SK-N-SH treated with all-trans-retinoic acid at 6 μM for 48 hours (cell line): ENCODE results near the gene ADCYAP1R1.

Source experiments
- ATAC-seq: fragments of 200-7000 bp; cut with Tn5 transposase; 3 replicates; pipeline ENCODE4 v1.9.1; 2020; ENCODE audit warnings: mild to moderate bottlenecking, moderate library complexity
- ARNTL ChIP-seq: fragments of 450-650 bp; formaldehyde crosslinking; IDR thresholded peaks from 2 replicates; pipeline ENCODE4 v1.5.0; 2020; ENCODE audit warnings: low read depth, mild to moderate bottlenecking, moderate library complexity, borderline replicate concordance
- CREB5 ChIP-seq: fragments of 250-450 bp; sonication (Bioruptor Pico); IDR thresholded peaks from 2 replicates; pipeline ENCODE4 v1.5.1; 2020; ENCODE audit warnings: low read depth, mild to moderate bottlenecking, moderate library complexity
- CSDC2 ChIP-seq: fragments of 250-450 bp; sonication (Bioruptor Pico); IDR thresholded peaks from 2 replicates; pipeline ENCODE4 v1.5.0; 2020; ENCODE audit warnings: mild to moderate bottlenecking, moderate library complexity
- CSRNP3 ChIP-seq: fragments of 250-450 bp; sonication (Bioruptor Pico); IDR thresholded peaks from 2 replicates; pipeline ENCODE4 v1.5.1; 2021; ENCODE audit warnings: mild to moderate bottlenecking, moderate library complexity
- ESRRG ChIP-seq: fragments of 250-450 bp; sonication (Bioruptor Pico); IDR thresholded peaks from 2 replicates; pipeline ENCODE4 v1.6.1; 2021; ENCODE audit warnings: mild to moderate bottlenecking
- GLIS3 ChIP-seq: fragments of 250-450 bp; sonication (Bioruptor Pico); IDR thresholded peaks from 2 replicates; pipeline ENCODE4 v1.5.0; 2020; ENCODE audit warnings: mild to moderate bottlenecking, moderate library complexity
- ISL1 ChIP-seq: fragments of 250-450 bp; sonication (Bioruptor Pico); IDR thresholded peaks from 2 replicates; pipeline ENCODE4 v2.1.2; 2022; ENCODE audit warnings: mild to moderate bottlenecking, moderate library complexity
- PATZ1 ChIP-seq: fragments of 250-450 bp; sonication (Bioruptor Pico); IDR thresholded peaks from 2 replicates; pipeline ENCODE4 v1.8.0; 2020; ENCODE audit warnings: mild to moderate bottlenecking, moderate library complexity, borderline replicate concordance
- PPARA ChIP-seq: fragments of 250-450 bp; sonication (Bioruptor Pico); IDR thresholded peaks from 2 replicates; pipeline ENCODE4 v1.5.0; 2020; ENCODE audit warnings: mild to moderate bottlenecking, borderline replicate concordance
- RARB ChIP-seq: fragments of 250-450 bp; sonication (Bioruptor Pico); IDR thresholded peaks from 2 replicates; pipeline ENCODE4 v1.8.0; 2021; ENCODE audit warnings: mild to moderate bottlenecking, moderate library complexity
- SNAI2 ChIP-seq: fragments of 250-450 bp; sonication (Bioruptor Pico); IDR thresholded peaks from 2 replicates; pipeline ENCODE4 v1.5.0; 2020; ENCODE audit warnings: mild to moderate bottlenecking, moderate library complexity
- TCF4 ChIP-seq: fragments of 250-450 bp; sonication (Bioruptor Pico); IDR thresholded peaks from 2 replicates; pipeline ENCODE4 v1.8.0; 2021; ENCODE audit warnings: mild to moderate bottlenecking, moderate library complexity, borderline replicate concordance
- TOX ChIP-seq: fragments of 250-450 bp; sonication (Bioruptor Pico); IDR thresholded peaks from 2 replicates; pipeline ENCODE4 v1.8.0; 2021; ENCODE audit warnings: mild to moderate bottlenecking, moderate library complexity, borderline replicate concordance
- ZC3H10 ChIP-seq: fragments of 250-450 bp; sonication (Bioruptor Pico); IDR thresholded peaks from 2 replicates; pipeline ENCODE4 v1.5.1; 2021; ENCODE audit warnings: mild to moderate bottlenecking, moderate library complexity
- ZFP3 ChIP-seq: fragments of 250-450 bp; sonication (Bioruptor Pico); IDR thresholded peaks from 2 replicates; pipeline ENCODE4 v1.5.0; 2020; ENCODE audit warnings: mild to moderate bottlenecking, moderate library complexity
- ZFP30 ChIP-seq: fragments of 450-650 bp; formaldehyde crosslinking; IDR thresholded peaks from 2 replicates; pipeline ENCODE4 v1.5.0; 2022; ENCODE audit warnings: mild to moderate bottlenecking, moderate library complexity
- ZNF565 ChIP-seq: fragments of 450-650 bp; formaldehyde crosslinking; conservative IDR thresholded peaks from 2 replicates; pipeline ENCODE4 v1.5.0; 2020; ENCODE audit warnings: low read depth, mild to moderate bottlenecking, moderate library complexity
- ZNF70 ChIP-seq: fragments of 450-650 bp; formaldehyde crosslinking; IDR thresholded peaks from 2 replicates; pipeline ENCODE4 v1.5.0; 2020; ENCODE audit warnings: mild to moderate bottlenecking, moderate library complexity
- TF ChIP-seq, protein P1 (sequence below): fragments of 250-450 bp; sonication (Bioruptor Pico); IDR thresholded peaks from 2 replicates; pipeline ENCODE4 v1.5.0; 2020; ENCODE audit warnings: mild to moderate bottlenecking, moderate library complexity

The ADCYAP1R1 gene

DNA sequence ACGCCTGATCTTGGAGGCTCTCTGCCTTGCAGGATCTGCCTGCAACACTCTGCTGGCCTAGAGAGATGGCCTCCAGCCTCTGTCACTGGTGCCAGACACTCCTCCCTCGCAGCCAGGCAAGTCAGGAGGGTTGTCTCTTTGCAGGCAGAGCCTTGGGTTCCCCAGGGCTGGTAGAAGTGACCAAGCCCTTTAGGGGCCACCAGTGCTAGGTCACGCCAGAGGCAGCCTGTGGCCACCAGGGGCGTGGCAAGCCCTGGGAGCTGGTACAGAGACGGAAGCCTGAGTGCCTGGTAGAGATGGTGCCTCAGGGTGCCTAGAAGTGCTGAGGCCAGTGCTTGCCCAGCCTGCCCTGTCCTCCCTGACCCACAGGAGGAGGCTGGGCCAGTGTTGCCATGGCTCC lies 9.1 kb downstream of the ADCYAP1R1 start (continued):
- TF ChIP-seq, protein P1, sequence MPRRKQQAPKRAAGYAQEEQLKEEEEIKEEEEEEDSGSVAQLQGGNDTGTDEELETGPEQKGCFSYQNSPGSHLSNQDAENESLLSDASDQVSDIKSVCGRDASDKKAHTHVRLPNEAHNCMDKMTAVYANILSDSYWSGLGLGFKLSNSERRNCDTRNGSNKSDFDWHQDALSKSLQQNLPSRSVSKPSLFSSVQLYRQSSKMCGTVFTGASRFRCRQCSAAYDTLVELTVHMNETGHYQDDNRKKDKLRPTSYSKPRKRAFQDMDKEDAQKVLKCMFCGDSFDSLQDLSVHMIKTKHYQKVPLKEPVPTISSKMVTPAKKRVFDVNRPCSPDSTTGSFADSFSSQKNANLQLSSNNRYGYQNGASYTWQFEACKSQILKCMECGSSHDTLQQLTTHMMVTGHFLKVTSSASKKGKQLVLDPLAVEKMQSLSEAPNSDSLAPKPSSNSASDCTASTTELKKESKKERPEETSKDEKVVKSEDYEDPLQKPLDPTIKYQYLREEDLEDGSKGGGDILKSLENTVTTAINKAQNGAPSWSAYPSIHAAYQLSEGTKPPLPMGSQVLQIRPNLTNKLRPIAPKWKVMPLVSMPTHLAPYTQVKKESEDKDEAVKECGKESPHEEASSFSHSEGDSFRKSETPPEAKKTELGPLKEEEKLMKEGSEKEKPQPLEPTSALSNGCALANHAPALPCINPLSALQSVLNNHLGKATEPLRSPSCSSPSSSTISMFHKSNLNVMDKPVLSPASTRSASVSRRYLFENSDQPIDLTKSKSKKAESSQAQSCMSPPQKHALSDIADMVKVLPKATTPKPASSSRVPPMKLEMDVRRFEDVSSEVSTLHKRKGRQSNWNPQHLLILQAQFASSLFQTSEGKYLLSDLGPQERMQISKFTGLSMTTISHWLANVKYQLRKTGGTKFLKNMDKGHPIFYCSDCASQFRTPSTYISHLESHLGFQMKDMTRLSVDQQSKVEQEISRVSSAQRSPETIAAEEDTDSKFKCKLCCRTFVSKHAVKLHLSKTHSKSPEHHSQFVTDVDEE = no peak
- TF ChIP-seq TOX (CRISPR knock-in tag) (no peak), CSRNP3 (CRISPR knock-in tag) (no peak)

DNA sequence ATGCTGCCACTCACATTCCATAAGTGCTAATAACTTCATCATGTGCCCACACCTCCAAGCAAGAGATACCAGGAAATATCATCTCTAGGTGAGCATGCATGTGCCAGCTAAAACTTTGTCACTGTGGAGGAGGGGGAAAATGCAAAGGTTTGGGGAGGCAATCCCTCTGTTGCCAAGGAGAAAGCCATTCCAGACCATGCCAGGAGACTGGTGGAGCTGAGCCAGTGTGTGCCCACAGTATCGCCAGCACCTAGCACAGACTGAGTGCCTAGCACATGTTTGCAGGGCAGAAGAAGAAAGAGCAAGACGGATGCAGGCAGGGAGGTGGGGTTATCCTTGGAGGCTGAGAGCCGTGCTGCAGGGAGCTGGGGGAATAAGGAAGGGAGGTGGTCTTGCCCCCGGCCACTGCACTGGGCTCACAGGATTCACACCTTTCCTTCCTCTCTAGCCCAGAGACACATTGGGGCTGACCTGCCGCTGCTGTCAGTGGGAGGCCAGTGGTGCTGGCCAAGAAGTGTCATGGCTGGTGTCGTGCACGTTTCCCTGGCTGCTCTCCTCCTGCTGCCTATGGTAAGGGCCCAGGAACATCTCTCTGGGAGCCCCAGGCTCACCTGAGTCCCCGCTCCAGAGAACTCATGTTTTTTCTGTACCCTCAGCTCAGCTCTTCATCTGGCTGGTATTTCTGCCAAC lies 10.8 kb downstream of the ADCYAP1R1 start:
- ATAC-seq = no peak
- no peak for TF ChIP-seq RARB
- no peak for TF ChIP-seq ISL1
- no peak for TF ChIP-seq GLIS3 (CRISPR knock-in tag)
- TF ChIP-seq SNAI2 (CRISPR knock-in tag) = no peak
- no peak for TF ChIP-seq ZFP3
- no peak for TF ChIP-seq ZC3H10 (CRISPR knock-in tag)
- no peak for TF ChIP-seq TCF4 (CRISPR knock-in tag)
- TF ChIP-seq ESRRG (CRISPR knock-in tag) = no peak
- TF ChIP-seq, all 23 proteins: peak for 0

DNA sequence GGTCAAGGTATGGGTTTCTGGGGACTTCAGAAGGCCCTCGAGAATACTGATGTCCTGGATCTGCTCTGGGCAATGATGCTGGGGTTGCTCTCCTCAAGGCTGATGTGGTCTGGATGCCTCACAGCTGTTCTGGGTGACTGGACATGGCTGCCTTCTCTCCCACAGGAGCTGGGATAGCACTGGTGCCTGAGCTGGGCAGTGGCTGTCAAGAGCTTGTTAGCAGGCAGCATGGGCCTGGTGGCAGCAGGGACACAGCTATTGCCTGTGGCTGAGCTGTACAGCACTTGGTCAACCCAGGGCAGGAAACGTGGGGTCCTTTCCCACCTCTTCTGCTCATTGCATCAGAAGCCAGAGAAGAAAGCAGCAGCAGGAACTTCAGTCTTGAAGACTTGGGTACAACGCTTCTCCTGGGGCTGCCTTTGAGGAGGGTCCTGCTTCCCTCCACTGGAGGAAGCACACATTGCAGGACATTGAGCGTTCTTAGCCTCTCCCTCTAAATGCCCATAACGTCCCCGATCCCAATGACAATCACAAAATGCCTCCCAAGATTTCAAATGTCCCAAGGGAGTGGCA lies 13.0 kb downstream of the ADCYAP1R1 start:
- no peak for ATAC-seq
- no peak for TF ChIP-seq PPARA (CRISPR knock-in tag)
- no peak for TF ChIP-seq CREB5 (CRISPR knock-in tag)
- TF ChIP-seq ZFP30 (CRISPR knock-in tag) = no peak

GRCh38 chr7:31065840-31066239 lies 13.7 kb downstream of the ADCYAP1R1 start:
- ATAC-seq = no peak
- TF ChIP-seq ZNF70 (CRISPR knock-in tag) (no peak), ISL1 (no peak), PPARA (CRISPR knock-in tag) (no peak)
- TF ChIP-seq, protein P1 = no peak
- TF ChIP-seq, all 23 proteins: peak for 0

- ATAC-seq = no peak
- TF ChIP-seq ZC3H10 (CRISPR knock-in tag) (no peak), ZNF565 (CRISPR knock-in tag) (no peak), ZNF70 (CRISPR knock-in tag) (no peak), CSDC2 (CRISPR knock-in tag) (no peak), CREB5 (CRISPR knock-in tag) (no peak), CSRNP3 (CRISPR knock-in tag) (no peak), ZFP3 (no peak), ISL1 (no peak), ESRRG (CRISPR knock-in tag) (no peak), GLIS3 (CRISPR knock-in tag) (no peak), ZFP30 (CRISPR knock-in tag) (no peak), TOX (CRISPR knock-in tag) (no peak), PATZ1 (no peak), ARNTL (CRISPR knock-in tag) (no peak)
Observed at GRCh38 chr7:31066516-31067130, 14.5 kb downstream of the ADCYAP1R1 start.
